HG03342 (cell line): ENCODE data around the gene DSE.

Source experiments
- ATAC-seq: cut with Tn5 transposase; IDR thresholded peaks from one replicate; pipeline ENCODE4 v1.9.1; 2021; ENCODE audit warnings: mild to moderate bottlenecking, moderate library complexity; ENCODE audit not compliant: unreplicated experiment

Gene DSE

GRCh38 chr6:116359835-116360234, 10.9 kb upstream of the DSE start:
- no peak for ATAC-seq

GRCh38 chr6:116362276-116362675, 8.5 kb upstream of the DSE start:
- ATAC-seq = no peak

DNA sequence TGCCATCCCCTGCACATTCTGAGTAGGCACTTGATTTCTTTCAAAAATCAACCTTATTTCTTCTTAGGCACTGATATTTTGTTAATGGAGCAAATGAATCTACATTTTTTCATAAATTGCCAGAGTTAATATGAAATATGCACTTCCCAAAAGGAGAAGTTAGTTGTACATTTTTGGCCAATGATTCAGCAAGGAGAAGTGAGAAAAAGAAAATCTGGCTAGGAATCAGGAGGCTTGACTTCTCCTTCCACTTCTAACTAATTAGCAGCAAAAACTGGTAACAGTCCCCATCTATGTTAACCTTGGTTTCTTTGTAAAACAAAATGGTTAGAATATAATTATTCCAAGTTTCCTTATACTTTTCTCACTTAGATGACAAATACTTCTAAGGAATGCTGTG, 7.0 kb upstream of the DSE start:
- no peak for ATAC-seq

DNA sequence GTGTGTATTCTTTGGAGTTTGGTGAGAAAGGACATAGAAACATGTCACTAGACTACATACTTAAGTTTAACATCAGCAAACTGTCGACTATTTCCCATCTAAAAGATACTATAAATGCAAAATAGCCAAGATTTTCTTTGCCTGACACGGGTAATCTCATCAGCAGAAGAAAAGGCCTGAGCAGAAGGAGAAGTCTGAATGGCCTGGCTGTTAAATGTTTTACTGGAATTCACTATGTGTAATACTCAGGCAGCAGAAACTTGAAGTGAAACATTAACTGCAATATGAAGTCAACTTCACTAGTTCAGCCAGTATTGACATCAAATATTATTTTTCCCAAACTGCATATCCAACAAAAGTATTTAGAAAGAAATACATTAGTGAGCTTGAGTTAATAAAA, 6.4 kb upstream of the DSE start:
- ATAC-seq = no peak

DNA sequence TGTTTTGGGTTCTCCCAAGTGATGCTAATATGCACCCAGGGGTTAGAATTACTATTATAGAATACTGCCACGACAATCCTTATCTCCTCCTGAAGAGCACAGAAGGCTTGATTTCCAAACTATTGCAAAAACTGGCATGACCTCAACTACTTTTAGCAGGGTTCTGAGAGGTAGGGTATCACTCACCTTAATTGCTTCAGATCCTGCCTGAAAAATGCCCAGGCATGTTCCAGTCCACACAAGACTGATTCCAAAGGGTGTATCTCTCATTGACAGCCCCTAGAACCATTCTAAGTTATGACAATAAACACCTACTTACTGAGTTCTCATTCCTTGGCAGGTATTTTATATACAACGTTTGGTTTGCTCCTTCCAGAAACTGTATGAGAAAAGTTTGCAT, 5.0 kb upstream of the DSE start:
- ATAC-seq = no peak

GRCh38 chr6:116366740-116367275, 3.9 kb upstream of the DSE start:
- no peak for ATAC-seq

DNA sequence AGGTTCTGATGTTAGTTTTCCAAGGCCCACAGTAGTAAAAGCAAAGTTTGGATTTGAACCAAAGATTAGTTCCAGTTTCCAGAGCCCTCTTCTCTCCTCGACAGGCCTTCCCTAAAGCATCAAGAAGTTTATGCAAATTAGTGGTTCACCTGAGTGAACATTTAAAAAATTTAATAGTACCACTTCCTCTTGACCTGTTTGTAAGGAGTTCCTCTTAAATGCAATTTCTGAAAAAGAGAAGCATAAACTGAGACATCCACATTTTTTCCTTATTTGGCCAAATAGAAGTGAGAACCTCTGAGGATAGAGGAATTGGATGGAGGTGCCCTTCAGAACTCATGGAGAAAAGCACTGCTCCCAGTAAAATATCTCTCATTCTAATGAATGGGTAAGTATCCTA, 1.2 kb upstream of the DSE start:
- ATAC-seq = peak; percentile 40

DNA sequence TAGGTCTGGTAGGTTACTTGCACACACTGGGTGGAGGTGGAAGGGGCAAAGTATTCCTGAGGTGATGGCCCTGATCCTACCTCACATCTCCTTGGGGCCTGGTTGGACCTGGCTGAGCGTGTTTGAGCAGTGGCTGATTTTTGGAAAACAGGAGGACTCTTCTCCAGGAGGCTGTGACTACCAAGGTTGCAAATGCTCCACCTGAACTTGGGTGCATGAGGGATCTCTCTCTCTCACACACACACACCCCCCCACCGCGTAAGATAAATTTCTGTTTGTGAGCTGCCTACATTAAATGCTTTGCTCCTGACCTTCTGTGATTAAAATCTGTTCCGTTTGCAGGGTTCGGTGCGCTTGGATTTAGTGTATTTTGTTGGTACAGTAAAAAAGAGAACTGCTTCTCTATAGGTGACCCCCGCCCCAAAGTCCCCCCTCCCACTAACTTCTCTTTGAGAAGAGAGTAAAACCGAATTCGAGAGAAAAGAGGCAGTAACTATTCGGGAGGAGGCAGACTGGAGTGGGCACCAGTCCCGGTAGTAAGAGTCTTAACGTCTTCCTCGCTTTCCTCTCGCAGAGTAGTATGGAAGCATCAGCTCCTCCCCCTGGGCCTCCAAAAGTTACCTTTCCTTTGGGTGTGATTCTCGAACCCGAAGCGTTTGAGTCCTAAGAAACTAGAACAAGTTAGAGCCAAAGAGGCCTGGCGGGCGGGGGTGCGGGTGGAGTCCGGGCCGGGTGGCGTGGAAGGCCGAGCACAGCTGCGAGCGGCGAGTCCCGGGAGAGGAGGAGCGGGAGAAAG, 585 bp upstream of the DSE start:
- ATAC-seq = peak; percentile 45

- ATAC-seq = peak; percentile 42
These were observed 572 bp downstream of the DSE start for GRCh38 chr6:116371120-116371917.

GRCh38 chr6:116371918-116372209, 1.1 kb downstream of the DSE start:
- no peak for ATAC-seq

DNA sequence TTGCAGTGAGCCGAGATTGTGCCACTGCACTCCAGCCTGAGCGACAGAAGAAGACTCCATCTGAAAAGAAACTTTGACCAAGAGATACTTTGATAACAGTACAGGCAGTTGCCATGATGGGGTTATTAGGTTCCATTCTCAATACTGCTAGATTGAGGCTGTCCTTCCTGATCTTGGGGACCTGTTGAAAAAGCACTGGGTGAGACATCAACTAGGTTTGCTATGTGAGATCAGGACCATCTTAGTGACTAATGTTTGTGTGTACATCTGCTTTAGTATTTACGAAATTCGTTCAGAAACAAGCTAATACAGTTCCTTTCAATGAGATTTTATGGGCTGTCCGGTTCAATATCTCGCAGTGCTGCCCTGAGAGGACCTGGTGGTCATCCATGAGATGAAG, 2.6 kb downstream of the DSE start:
- no peak for ATAC-seq

DNA sequence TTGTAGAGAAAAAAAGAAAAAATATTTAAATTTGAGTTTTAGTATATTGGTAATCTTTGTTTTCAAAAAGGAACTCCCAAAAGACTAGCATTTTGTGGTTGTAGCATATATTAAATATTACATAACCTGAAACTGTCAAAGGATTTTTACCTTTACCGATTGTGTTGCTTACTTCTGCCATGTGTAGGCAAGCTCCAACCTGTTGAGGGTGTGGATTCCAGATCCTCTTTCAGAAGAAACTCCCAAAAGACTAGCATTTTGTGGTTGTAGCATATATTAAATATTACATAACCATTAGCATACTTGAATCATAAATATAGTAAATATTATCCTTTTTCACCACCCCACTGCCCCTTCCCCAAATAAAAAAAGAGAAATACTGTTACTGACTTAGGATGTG, 3.2 kb downstream of the DSE start:
- no peak for ATAC-seq

- no peak for ATAC-seq
These were observed 3.8 kb downstream of the DSE start for GRCh38 chr6:116374586-116374985.

- no peak for ATAC-seq
These were observed 4.5 kb downstream of the DSE start for GRCh38 chr6:116375262-116375661.

DNA sequence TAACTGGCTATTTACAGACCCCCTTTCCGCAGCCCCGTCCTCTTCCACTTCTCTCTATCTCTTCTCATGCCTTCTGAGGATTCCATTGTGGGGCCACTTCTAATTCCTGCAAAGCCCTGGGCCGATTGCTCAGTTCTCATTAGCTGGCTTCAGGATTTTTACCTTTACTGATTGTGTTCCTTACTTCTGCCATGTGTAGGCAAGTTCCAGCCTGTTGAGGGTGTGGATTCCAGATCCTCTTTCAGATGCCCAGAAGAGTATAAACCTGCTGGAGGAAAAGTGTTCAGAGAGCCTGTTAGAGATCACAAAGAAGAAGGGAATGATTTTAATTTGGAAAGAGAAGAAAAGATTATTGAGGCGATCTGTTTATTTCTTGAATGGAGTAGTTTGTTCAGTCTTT, 5.4 kb downstream of the DSE start:
- no peak for ATAC-seq

GRCh38 chr6:116379764-116380163, 9.0 kb downstream of the DSE start:
- ATAC-seq = no peak

DNA sequence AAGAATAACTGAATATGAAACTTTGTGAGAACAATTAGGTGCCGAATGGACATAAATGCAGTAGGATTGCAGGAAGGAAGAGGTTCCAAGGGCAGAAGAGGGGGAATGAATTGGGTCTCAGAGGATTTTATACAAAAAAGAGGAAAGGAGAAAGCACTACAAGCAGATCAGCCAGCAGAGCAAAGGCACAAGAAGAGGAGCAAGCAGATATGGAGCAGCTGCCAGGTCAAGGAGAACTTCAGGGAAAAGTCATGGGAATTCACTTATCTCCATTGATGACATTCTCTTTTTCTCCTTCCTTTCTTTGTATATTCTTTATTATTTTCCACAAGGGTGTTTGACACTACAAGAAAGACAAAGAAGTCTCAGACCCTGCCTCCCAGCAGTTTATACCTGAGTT, 9.6 kb downstream of the DSE start:
- no peak for ATAC-seq

GRCh38 chr6:116381000-116381399, 10.3 kb downstream of the DSE start:
- no peak for ATAC-seq

DNA sequence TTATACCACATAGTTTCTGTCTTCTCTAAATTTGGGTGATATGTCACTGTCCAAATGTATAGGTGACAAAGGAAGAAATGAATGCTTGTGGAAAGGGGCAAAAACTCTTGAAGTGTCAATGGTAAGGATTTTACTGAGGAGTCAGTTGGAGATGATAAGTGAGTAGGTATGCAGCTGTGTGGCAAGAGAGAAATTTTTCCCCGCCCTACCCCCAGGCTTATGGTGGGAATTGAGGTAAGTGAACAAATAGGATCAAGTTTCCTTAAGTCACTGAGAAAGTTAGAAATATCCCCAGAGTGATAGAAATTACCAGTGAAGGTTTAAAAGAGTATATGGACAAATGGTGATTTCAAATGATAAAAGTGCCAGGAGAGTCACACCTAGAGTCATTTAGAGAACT, 11.8 kb downstream of the DSE start:
- no peak for ATAC-seq

GRCh38 chr6:116384727-116385458, 14.1 kb downstream of the DSE start:
- ATAC-seq = no peak

GRCh38 chr6:116385459-116385802, 14.7 kb downstream of the DSE start:
- no peak for ATAC-seq

- ATAC-seq = no peak
These were observed 15.2 kb downstream of the DSE start for GRCh38 chr6:116385921-116386320.
